ENCODE results near the gene SORL1-AS1.
"Not testable (repeated sequence)": the region's sequence is repeated elsewhere in the genome, so short reads cannot be mapped to it uniquely, and the experiment has no call there.

The SORL1-AS1 gene

DNA sequence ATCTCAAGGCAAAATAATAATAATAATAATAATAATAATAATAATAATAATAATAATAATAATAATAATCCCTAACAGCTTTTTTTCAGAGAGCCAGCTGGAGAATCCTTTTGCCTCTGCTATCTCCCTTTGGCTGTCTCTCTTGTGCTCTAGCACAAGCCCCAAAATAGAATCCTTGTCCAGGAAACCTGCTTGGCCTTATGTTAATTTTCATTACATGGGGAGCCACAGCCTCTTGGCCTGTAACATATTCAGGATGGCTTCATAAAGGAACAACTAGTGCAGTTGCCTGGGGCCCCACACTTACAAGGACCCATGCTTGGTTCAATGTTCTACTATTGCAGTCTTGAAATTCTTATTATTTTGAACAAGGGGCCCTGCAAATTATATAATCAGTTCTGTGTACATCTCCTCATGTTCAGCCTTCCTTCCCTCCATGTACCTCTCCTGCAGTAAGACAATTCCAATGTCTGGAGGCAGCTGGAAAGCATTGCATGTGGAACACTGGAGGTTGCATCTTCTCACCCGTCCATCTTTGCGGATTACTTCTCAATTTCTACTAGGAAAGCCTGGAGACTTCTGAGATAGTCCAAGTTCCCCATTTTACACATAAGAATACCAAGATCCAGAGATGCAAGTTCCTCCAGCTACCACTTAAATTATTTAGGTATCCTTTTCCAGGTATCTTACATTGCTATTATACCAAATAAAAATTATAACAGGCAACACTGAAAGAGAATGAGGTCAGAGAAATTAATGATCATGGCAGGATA, 38.4 kb downstream of the SORL1-AS1 start:
- TF ChIP-seq, protein P1, sequence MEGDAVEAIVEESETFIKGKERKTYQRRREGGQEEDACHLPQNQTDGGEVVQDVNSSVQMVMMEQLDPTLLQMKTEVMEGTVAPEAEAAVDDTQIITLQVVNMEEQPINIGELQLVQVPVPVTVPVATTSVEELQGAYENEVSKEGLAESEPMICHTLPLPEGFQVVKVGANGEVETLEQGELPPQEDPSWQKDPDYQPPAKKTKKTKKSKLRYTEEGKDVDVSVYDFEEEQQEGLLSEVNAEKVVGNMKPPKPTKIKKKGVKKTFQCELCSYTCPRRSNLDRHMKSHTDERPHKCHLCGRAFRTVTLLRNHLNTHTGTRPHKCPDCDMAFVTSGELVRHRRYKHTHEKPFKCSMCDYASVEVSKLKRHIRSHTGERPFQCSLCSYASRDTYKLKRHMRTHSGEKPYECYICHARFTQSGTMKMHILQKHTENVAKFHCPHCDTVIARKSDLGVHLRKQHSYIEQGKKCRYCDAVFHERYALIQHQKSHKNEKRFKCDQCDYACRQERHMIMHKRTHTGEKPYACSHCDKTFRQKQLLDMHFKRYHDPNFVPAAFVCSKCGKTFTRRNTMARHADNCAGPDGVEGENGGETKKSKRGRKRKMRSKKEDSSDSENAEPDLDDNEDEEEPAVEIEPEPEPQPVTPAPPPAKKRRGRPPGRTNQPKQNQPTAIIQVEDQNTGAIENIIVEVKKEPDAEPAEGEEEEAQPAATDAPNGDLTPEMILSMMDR (IDR thresholded peaks at IDR 0.05; ENCODE audit: low read depth, low read length, missing control alignments): no peak
- DNase-seq: no peak
- Histone ChIP-seq H3K27me3 (replicated peaks) (no peaks in the 10 kb centered on the region), H3K4me3 (ENCODE audit: low read depth, low read length) (no peak overlapping the region), H3K27ac (no peak overlapping the region), H3K36me3 (replicated peaks) (no peaks in the 10 kb centered on the region)
- in situ Hi-C loops (cut with HindIII; ENCODE audit: low pct_ligation_motif_present, low sequenced_read_pairs): no loop called here

DNA sequence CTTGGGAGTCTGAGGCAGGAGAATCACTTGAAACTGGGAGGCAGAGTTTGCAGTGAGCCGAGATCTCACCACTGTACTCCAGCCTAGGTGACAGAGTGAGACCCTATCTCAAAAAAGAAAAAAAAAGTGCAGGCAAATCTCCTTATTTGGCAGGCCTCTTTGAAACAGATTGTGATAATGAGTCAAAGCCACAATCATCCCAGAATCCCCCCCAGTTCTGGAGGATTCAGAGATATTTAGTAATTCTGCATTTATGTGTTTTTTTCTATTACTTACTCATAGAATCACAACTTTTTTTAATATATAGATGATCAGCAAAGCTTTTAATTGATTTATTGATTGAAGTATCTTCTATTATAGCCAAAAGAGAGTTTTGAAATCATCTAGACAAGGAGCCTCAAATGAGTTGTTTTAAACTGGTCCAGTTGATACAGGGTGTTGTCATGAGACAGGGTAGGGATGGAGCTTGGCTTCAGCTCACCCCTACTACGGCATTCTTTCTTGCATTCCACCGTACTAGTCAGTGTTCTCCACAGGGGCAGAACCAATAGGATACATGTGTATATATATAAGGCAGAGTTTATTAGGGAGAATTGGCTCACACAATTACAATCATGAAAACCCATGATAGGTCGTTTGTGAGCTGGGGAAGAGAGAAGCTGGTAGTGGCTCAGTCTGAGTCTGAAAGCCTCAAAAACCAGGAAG, 39.9 kb downstream of the SORL1-AS1 start:
- Histone ChIP-seq H3K27ac (no peak overlapping the region), H3K36me3 (replicated peaks) (no peaks in the 10 kb centered on the region), H3K4me3 (ENCODE audit: low read depth, low read length) (no peak overlapping the region), H3K27me3 (replicated peaks) (no peaks in the 10 kb centered on the region)
- TF ChIP-seq, protein P1 (IDR thresholded peaks at IDR 0.05; ENCODE audit: low read depth, low read length, missing control alignments): no peak
- in situ Hi-C loops (cut with HindIII; ENCODE audit: low pct_ligation_motif_present, low sequenced_read_pairs): no loop called here
- DNase-seq: no peak

DNA sequence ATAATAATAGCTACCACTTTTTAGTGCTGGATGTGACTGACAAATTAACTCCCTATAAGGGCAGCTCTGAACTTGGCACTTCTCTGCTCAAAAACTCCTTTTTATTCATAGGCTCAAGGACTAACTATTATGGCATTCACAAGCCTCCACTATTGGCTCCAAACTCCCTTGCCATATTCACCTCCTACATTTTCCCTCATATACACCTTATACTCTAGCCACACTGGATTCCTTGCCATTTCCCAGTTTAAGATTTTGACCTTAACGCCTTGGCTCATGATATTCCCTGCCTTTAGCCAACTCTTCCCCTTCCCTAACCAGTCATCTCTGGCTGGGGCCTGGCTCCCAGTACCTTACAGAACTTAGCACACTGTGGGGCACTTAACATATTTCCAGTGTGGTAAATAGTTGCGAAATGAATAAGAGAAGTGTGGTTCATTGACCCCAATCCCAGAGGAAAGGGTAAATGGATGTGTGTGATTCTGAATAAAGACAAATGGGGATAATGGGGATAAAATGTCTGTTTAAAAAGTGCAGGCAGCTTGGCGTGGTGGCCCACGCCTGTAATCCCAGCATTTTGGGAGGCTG, 40.7 kb downstream of the SORL1-AS1 start:
- Histone ChIP-seq H3K4me3 (ENCODE audit: low read depth, low read length) (no peak overlapping the region), H3K27ac (no peak overlapping the region), H3K36me3 (replicated peaks) (no peaks in the 10 kb centered on the region), H3K27me3 (replicated peaks) (no peaks in the 10 kb centered on the region)
- in situ Hi-C loops (cut with HindIII; ENCODE audit: low pct_ligation_motif_present, low sequenced_read_pairs): no loop called here
- TF ChIP-seq, protein P1 (IDR thresholded peaks at IDR 0.05; ENCODE audit: low read depth, low read length, missing control alignments): no peak
- no peak for DNase-seq

DNA sequence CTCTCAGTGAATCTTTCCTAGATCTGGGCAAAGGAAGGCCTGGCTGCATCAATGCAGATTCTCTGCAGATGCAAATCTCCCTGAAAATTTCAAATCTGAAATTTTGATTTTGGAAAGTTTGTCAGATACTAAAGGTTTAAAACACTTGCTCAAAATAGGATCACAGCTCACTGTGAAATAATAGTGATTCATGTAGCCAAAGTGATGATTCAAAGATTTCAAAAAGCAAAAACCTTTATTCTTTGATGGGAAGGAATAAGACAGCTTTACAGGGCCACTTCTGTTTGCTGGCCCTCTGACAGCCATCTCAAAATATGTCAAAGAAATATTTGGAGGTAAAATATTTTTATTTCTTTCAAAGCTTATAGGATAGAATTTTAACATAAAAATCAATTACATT, 41.4 kb downstream of the SORL1-AS1 start:
- in situ Hi-C loops (cut with HindIII; ENCODE audit: low pct_ligation_motif_present, low sequenced_read_pairs); H3K27me3 ChIP-seq (replicated peaks); DNase-seq; H3K27ac ChIP-seq; H3K4me3 ChIP-seq (ENCODE audit: low read depth, low read length); H3K36me3 ChIP-seq (replicated peaks): not testable (repeated sequence)

DNA sequence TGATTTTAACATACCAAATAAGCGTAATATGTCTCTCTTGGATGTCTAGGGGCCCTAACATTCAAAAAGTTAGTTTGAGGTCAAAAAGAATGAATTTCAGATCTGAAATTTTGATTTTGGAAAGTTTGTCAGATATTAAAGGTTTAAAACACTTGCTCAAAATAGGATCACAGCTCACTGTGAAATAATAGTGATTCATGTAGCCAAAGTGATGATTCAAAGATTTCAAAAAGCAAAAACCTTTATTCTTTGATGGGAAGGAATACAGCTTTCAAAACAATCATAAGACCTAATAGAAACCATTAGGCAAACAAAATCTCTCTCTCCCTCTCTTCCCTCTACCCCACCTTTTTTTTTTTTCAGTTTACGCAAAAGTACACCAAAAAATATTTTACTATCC, 42.7 kb downstream of the SORL1-AS1 start:
- not testable (repeated sequence) for H3K27me3 ChIP-seq (replicated peaks)

DNA sequence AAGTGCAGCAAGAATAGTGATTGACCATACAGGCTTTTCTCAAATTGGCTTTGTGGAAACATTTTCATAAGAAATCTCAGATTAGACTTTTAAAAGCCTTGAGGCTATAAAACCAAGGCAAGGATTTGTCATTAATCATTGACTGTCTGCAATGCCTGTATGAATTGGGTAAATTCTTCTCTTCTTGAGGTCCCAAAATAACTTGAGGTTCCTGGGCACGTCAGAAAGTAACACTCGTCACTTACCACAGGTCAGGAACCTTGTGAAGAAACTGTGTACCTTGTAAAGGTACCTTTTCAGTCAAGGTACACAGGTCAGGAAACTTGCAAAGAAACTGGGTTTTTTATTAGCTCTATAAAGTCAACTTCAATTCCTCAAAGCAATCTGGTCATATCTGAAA, 43.9 kb downstream of the SORL1-AS1 start:
- Histone ChIP-seq H3K4me3 (ENCODE audit: low read depth, low read length) (no peak overlapping the region), H3K27me3 (replicated peaks) (no peaks in the 10 kb centered on the region), H3K36me3 (replicated peaks) (no peaks in the 10 kb centered on the region), H3K27ac (no peak overlapping the region)
- DNase-seq: no peak
- in situ Hi-C loops (cut with HindIII; ENCODE audit: low pct_ligation_motif_present, low sequenced_read_pairs): no loop called here
- TF ChIP-seq, protein P1 (IDR thresholded peaks at IDR 0.05; ENCODE audit: low read depth, low read length, missing control alignments): no peak

More for the DNA sequence above, 42.7 kb downstream of the SORL1-AS1 start:
- H3K36me3 ChIP-seq (replicated peaks); DNase-seq; H3K4me3 ChIP-seq (ENCODE audit: low read depth, low read length); H3K27ac ChIP-seq; in situ Hi-C loops (cut with HindIII; ENCODE audit: low pct_ligation_motif_present, low sequenced_read_pairs): not testable (repeated sequence)

All from brain microvascular endothelial cell (primary cell).